Neural crest cell (in vitro differentiated cells): ENCODE data around the gene METRN. TPM values are rescaled to one million over a fixed set of nuclear protein-coding genes. Genes with fewer than 3 reads are reported as not detected.
"Not testable (repeated sequence)": the region's sequence is repeated elsewhere in the genome, so short reads cannot be mapped to it uniquely, and the experiment has no call there.

Experiments
- DNase-seq: peaks from one replicate; pipeline ENCODE4 v3.0.0; 2021; ENCODE audit warnings: low read depth, mixed read lengths, low spot score
- H3K27ac Mint-ChIP-seq: one replicate; pipeline ENCODE4 v1.8.0; 2021; ENCODE audit warnings: mild to moderate bottlenecking, mixed read lengths; ENCODE audit not compliant: unreplicated experiment
- H3K27me3 Mint-ChIP-seq: 2 replicates; pipeline ENCODE4 v1.8.0; 2021; ENCODE audit warnings: low read depth, mild to moderate bottlenecking, mixed read lengths
- H3K36me3 Mint-ChIP-seq: 2 replicates; pipeline ENCODE4 v1.8.0; 2021; ENCODE audit warnings: low read depth, mild to moderate bottlenecking, mixed read lengths
- H3K4me1 Mint-ChIP-seq: 2 replicates; pipeline ENCODE4 v1.8.0; 2021; ENCODE audit warnings: mixed read lengths
- H3K4me3 Mint-ChIP-seq: one replicate; pipeline ENCODE4 v1.8.0; 2021; ENCODE audit warnings: mild to moderate bottlenecking, mixed read lengths
- H3K9me3 Mint-ChIP-seq: 2 replicates; pipeline ENCODE4 v1.8.0; 2021; ENCODE audit warnings: mixed read lengths
- CTCF ChIP-seq: fragments of 200-600 bp; sonication (generic); conservative IDR thresholded peaks from 2 replicates; pipeline ENCODE4 v1.5.0; 2021; ENCODE audit warnings: antibody characterized with exemption, mild to moderate bottlenecking
- total RNA-seq: library from RNA; stranded (reverse); gene quantifications from 2 replicates; pipeline ENCODE4 v1.2.1, GENCODE V29; 2021

Gene METRN
- total RNA-seq, 1 donor from 2014 or later: 224 TPM

GRCh38 chr16:740764-741505 is 26.0 kb downstream of the METRN start, which contains the start of gene CIAO3:
Gene CIAO3 (minus strand): TSS chr16:740997. CDS start chr16:740985, 12 bp downstream.
- no peak within 1 kb of the TSS for H3K27ac Mint-ChIP-seq
- H3K9me3 Mint-ChIP-seq: no peaks in the 10 kb centered on the region
- H3K4me3 Mint-ChIP-seq: peak within 1 kb of the TSS; percentile 87
- no peaks in the 10 kb centered on the region for H3K27me3 Mint-ChIP-seq
- peak; percentile 92 for DNase-seq
- TF ChIP-seq CTCF: peak; percentile 91
- no peaks in the 10 kb centered on the region for H3K36me3 Mint-ChIP-seq
- H3K4me1 Mint-ChIP-seq: no peaks in the 10 kb centered on the region

GRCh38 chr16:741986-742629 is 27.2 kb downstream of the METRN start:
- Mint-ChIP-seq H3K9me3 (no peaks in the 10 kb centered on the region), H3K36me3 (no peaks in the 10 kb centered on the region), H3K27me3 (no peaks in the 10 kb centered on the region), H3K4me1 (no peaks in the 10 kb centered on the region), H3K4me3 (peak overlapping the region; percentile 79), H3K27ac (no peak overlapping the region)
- no peak for DNase-seq
- no peak for TF ChIP-seq CTCF

GRCh38 chr16:742894-743293 is 28.0 kb downstream of the METRN start:
- not testable (repeated sequence) for H3K9me3 Mint-ChIP-seq, H3K27ac Mint-ChIP-seq, H3K36me3 Mint-ChIP-seq, DNase-seq, H3K4me1 Mint-ChIP-seq, H3K27me3 Mint-ChIP-seq
- H3K4me3 Mint-ChIP-seq: peak overlapping the region; percentile 34

- Mint-ChIP-seq H3K9me3 (no peaks in the 10 kb centered on the region), H3K27ac (no peak overlapping the region), H3K4me1 (no peaks in the 10 kb centered on the region), H3K36me3 (no peaks in the 10 kb centered on the region), H3K27me3 (no peaks in the 10 kb centered on the region), H3K4me3 (no peak overlapping the region)
- DNase-seq: no peak
- TF ChIP-seq CTCF: peak; percentile 36
Measured at GRCh38 chr16:743794-744500, 29.0 kb downstream of the METRN start.

- TF ChIP-seq CTCF: peak; percentile 66
- Mint-ChIP-seq H3K9me3 (no peaks in the 10 kb centered on the region), H3K4me3 (no peak overlapping the region), H3K36me3 (no peaks in the 10 kb centered on the region), H3K27me3 (no peaks in the 10 kb centered on the region), H3K4me1 (no peaks in the 10 kb centered on the region), H3K27ac (no peak overlapping the region)
- no peak for DNase-seq
Measured at GRCh38 chr16:745739-746138, 30.8 kb downstream of the METRN start.

GRCh38 chr16:746637-747036 is 31.7 kb downstream of the METRN start:
- Mint-ChIP-seq H3K27ac (no peak overlapping the region), H3K9me3 (no peaks in the 10 kb centered on the region), H3K36me3 (no peaks in the 10 kb centered on the region), H3K27me3 (no peaks in the 10 kb centered on the region), H3K4me1 (peaks cover 6% of the 10 kb centered on the region), H3K4me3 (no peak overlapping the region)
- TF ChIP-seq CTCF: no peak
- DNase-seq: no peak
